Superior temporal gyrus (tissue), 1 donor: ENCODE results near the gene DIP2B.
A peak's percentile ranks its signal among the peaks of the same experiment; 100 is the strongest.

Source experiments
- DNase-seq: peaks from one replicate; pipeline ENCODE4 v3.0.0-alpha.2; 2016; ENCODE audit errors: extremely low spot score

DIP2B gene

GRCh38 chr12:50611021-50611744, 106.4 kb downstream of the DIP2B start:
- DNase-seq = no peak

DNA sequence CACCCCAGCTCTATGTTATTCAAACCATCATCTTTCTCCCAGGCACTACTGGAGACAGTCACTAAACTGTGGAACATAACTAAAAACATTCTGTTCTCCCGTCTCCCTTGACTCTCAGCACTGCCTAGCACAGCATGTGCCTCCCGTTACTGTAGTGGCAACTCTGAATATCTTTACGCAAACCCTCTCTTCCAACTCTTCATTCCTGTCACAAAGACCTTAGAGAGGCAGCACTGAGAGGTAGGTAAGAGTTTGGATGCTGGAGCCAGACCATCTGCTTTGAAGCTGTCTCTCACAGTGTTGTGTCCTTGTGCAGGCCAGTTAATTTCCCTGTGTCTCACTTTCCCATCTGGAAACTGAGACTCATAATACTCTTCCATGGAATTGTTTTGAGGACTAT, 108.1 kb downstream of the DIP2B start:
- DNase-seq = no peak

DNA sequence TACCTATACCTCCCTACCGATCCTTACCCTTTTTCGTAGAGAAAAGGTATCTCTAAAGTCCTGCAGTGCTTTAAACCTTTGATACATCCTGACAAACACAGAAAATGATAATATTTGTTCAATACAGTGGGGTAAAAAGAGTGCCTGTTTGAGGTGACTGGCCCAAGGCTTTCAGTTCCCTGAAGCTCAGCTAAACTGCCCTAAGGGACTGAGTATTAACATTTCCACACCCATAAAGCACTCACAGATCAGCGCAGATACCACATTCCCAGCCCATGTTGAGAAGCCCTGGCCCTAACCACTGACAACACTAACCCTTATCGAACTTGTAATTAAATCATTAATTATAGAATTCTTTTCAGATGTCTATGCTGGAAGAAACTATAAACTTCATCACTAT, 108.7 kb downstream of the DIP2B start:
- DNase-seq = no peak

- DNase-seq = no peak
Measured at GRCh38 chr12:50614167-50614759, 109.5 kb downstream of the DIP2B start.

- no peak for DNase-seq
Measured at GRCh38 chr12:50615145-50615906, 110.5 kb downstream of the DIP2B start.

GRCh38 chr12:50615907-50616296, 111.1 kb downstream of the DIP2B start:
- DNase-seq = no peak

GRCh38 chr12:50617657-50618056, 112.9 kb downstream of the DIP2B start:
- no peak for DNase-seq

- no peak for DNase-seq
Measured at GRCh38 chr12:50618864-50619609, 114.3 kb downstream of the DIP2B start.

DNA sequence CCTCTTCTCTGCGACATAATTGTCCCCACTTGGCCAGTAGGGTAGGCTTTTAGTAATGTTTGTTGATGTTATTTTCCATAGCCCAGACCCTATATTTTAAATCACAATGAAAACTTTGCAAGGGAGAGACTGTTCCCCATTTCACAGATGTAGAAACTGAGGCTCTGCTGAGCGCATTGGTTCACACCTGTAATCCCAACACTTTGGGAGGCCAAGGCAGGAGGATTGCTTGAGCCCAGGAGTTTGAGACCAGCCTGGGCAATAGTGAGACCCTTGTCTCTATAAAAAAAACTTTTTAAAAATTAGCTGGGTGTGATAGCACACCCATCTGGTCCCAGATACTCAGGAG, 114.8 kb downstream of the DIP2B start:
- DNase-seq = no peak

GRCh38 chr12:50620109-50620977, 115.6 kb downstream of the DIP2B start:
- peak; percentile 51 for DNase-seq

- DNase-seq = no peak
Measured at GRCh38 chr12:50620978-50621360, 116.2 kb downstream of the DIP2B start.

DNA sequence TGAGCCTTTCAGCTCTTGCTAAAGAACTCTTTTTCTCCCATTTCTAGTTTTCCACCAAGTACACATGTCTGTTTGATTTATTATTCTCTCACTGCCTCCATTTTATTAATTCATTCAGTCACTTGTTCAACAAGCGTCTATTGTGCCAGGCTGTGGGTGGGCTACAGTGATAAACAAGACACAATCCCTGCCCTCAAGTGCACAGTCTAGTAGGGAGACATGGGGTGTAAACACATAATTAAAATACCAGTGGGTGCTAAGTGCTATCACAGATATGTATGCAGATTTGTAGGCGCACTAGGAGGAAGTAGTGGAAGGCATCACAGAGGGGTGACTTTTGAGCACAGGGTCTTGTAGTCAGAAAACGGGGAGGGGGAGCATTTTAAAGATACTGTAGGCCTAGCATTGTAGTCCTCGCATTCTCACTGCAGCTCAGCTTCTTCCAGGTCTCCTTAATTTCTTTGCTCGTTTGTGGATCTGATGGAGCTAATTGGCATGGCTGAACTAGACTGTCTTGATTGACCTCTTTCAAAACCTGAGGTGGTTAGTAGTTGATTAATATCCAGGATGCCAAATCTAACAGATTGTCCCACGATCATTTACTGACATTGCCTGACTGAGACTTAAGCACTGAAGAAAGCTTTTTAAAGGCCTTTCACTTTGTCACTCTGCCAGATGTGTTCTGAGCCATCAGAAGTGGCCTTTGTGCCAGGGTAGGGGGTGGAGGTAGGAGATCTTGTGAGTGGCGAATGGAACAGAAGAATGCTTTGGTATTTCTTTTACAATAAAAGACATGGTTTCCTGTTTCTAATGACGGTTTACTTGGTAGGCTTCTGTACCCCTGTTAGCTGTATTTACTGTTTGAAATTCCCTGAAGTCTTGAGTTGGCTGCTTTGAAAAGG, 116.9 kb downstream of the DIP2B start:
- no peak for DNase-seq

GRCh38 chr12:50625029-50625925, 120.5 kb downstream of the DIP2B start:
- DNase-seq = no peak

GRCh38 chr12:50626026-50626425, 121.2 kb downstream of the DIP2B start:
- no peak for DNase-seq

DNA sequence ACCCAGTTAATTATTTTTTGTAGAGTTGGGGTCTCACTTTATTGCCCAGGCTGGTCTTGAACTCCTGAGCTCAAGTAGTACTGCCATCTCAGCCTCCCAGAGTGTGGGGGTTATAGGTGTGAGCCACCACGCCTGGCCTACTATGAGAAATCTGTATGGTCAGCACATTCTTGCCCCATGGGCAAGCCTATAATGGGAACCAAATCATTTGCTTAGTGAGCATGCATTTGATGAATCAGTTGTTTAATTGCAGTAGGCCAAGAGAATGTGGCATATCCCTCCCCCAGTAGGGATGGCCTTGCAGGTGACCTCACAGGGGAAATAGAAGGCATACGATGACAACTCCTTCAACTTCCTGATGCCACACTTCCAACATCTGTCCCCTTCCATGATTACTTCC, 122.7 kb downstream of the DIP2B start:
- DNase-seq = no peak

DNA sequence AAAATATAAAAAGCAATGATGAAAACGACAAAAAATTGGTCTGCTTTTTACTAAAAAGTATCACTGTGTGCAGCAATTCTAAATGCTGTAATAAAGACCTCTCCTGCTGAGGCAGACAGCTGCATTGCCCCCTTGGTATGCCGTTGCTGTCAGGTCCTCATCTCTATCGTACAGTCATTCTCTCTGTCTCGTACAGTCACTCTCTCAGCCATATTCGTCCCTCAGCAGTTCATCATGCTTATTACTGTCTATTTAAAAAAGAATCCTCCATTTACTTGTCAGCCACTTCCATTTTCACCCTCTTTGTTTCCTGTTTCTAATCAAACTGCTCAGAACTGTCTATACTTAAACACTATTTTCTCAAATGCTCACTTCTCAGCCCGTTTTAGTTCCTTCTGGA, 123.6 kb downstream of the DIP2B start:
- no peak for DNase-seq

DNA sequence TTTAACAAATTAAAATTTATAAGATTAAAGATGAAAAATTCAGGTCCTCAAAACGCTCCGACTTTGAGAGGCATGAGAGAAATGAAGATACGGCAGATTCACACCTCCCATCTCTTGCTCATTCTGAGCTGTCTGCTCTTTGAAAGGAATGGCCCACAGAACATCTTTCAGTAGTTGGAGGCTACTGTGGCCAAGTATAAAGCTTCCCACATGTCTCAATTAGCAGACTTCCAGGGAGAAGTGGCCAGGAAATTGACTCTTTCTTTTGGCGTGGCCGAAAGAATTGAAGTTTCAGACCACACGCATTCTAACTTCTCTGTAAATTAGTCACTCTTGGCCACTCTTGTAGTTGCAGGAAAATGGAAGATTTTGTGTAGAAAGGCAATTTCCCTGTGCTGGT, 129.2 kb downstream of the DIP2B start:
- no peak for DNase-seq

GRCh38 chr12:50634379-50634778, 129.6 kb downstream of the DIP2B start:
- DNase-seq = no peak

DNA sequence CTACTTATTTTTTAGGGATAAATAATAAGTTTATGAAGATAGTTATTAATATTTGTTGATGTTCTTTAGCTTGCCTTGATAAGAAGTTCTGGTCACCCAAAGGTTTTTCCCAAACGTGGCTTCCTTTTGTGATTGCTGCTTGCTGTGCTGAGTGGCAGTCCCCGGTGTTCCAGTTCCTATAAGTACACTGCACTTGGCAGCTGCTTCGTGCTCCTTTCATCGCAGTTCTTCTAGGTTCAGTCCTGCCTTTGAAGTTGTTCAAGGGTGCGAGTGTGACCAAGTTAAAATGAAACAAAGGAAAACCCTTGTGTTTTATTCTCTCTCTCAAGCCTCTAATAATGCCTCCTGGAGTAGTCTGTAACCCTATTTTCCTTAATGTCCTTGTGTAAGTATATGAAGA, 130.6 kb downstream of the DIP2B start:
- peak; percentile 33 for DNase-seq
